BJ (cell line): ENCODE results near the gene SLC7A9. TPM values are rescaled to one million over a fixed set of nuclear protein-coding genes. Genes with fewer than 3 reads are reported as not detected.

Experiments used
- CTCF ChIA-PET: fragments of 350-600 bp; formaldehyde crosslinking; extraction: SDS; loops from one replicate; lab custom pipeline; 2021; ENCODE audit warnings: antibody characterized with exemption, inconsistent platforms; lab: Yijun Ruan, JAX
- POLR2A ChIA-PET: fragments of 300-600 bp; sonication (Branson Sonifier 250); formaldehyde crosslinking; extraction: SDS; loops from one replicate; lab custom pipeline; 2021; ENCODE audit warnings: antibody characterized with exemption; lab: Charles Lee
- DNase-seq: peaks from one replicate; pipeline ENCODE4 v3.0.0-alpha.2; 2011; ENCODE audit warnings: low read depth
- H3K27me3 ChIP-seq: 2 replicates; pipeline ENCODE4 v1.6.0; 2011; ENCODE audit warnings: low read length; ENCODE audit not compliant: control insufficient read depth, insufficient read depth
- H3K36me3 ChIP-seq: 2 replicates; pipeline ENCODE4 v1.5.1; 2011; ENCODE audit warnings: low read length; ENCODE audit not compliant: control insufficient read depth, insufficient read depth
- H3K4me3 ChIP-seq: 2 replicates; pipeline ENCODE4 v1.5.1; 2011; ENCODE audit warnings: low read depth, mild to moderate bottlenecking, control low read depth, low read length
- polyA plus RNA-seq: library from polyadenylated mRNA; depleted of rRNA; stranded (reverse); fragments of >200 nt; gene quantifications from 2 replicates; pipeline ENCODE4 v1.2.3, GENCODE V29; 2011
- TF ChIP-seq, protein P1 (sequence below): IDR thresholded peaks from 2 replicates; pipeline ENCODE4 v1.5.1; 2011; ENCODE audit warnings: low read depth, mild to moderate bottlenecking, control low read depth, inconsistent platforms, low read length, moderate library complexity; ENCODE audit not compliant: insufficient read depth

Gene SLC7A9
- polyA plus RNA-seq, 1 experiment: not detected

DNA sequence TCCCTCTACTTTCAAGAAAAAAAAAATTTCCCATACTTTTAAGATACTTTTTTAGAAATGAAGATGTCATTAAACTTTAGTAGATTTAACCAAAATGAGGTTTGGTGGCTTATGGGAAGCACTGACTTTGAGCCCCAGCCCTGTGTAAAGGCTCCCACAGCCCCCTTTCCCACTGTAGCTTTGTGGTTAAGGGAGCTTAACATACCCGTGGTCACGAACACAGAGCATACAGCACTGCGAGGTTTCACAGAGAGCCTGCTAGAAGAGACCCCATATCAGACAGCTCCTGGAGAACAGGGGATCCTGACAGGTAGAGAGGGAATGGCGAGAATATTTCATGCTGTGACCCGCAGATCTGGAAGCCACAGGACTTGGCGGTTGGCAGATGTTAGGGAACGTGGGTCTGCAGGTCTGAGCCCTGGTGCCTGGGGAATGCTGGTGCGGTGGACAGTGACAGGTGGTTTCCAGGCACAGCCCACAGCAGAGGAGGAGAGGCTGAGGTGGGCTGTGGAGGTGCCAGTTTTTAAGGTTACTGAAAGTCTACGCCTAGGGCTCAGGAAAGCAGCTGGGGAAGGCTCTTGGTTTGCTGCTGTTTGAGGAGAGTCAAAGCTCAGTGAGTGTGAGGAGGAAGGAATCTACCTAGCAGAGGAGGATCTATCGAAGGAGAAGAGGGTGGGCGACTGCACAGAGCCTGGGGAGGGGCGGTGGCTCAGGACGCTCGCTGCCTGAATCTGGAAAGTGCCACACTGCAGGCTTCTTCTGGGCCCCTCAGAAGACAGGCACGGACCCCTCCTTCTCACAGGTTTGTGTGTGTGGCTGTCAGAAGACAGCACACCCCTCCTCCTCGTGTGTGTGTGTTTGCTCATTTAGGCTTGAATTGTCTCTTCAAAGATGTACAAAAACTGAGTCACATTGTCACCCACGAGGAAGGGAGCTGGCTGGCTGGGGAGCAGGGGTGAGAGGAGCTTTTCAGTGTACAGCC is 49.9 kb downstream of the SLC7A9 start:
- POLR2A ChIA-PET: no interaction called here
- H3K4me3 ChIP-seq: no peak overlapping the region
- no peak for DNase-seq
- peaks cover 10% of the 10 kb centered on the region for H3K27me3 ChIP-seq
- TF ChIP-seq, protein P1, sequence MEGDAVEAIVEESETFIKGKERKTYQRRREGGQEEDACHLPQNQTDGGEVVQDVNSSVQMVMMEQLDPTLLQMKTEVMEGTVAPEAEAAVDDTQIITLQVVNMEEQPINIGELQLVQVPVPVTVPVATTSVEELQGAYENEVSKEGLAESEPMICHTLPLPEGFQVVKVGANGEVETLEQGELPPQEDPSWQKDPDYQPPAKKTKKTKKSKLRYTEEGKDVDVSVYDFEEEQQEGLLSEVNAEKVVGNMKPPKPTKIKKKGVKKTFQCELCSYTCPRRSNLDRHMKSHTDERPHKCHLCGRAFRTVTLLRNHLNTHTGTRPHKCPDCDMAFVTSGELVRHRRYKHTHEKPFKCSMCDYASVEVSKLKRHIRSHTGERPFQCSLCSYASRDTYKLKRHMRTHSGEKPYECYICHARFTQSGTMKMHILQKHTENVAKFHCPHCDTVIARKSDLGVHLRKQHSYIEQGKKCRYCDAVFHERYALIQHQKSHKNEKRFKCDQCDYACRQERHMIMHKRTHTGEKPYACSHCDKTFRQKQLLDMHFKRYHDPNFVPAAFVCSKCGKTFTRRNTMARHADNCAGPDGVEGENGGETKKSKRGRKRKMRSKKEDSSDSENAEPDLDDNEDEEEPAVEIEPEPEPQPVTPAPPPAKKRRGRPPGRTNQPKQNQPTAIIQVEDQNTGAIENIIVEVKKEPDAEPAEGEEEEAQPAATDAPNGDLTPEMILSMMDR: no peak
- CTCF ChIA-PET: interaction anchor here (0.8 kb wide), 1 partner anchor 27 kb away, joined by 3 read pairs; no protein-coding TSS in a partner anchor
- H3K36me3 ChIP-seq: no peaks in the 10 kb centered on the region

GRCh38 chr19:32818536-32818935 is 51.0 kb downstream of the SLC7A9 start:
- ChIA-PET POLR2A (no interaction called here), CTCF (no interaction called here)
- TF ChIP-seq, protein P1: no peak
- Histone ChIP-seq H3K4me3 (no peak overlapping the region), H3K27me3 (peaks cover 8% of the 10 kb centered on the region), H3K36me3 (no peaks in the 10 kb centered on the region)
- DNase-seq: no peak

GRCh38 chr19:32817569-32818476 is 51.7 kb downstream of the SLC7A9 start:
- Histone ChIP-seq H3K36me3 (no peaks in the 10 kb centered on the region), H3K4me3 (no peak overlapping the region), H3K27me3 (peaks cover 8% of the 10 kb centered on the region)
- ChIA-PET CTCF (no interaction called here), POLR2A (no interaction called here)
- DNase-seq: no peak
- TF ChIP-seq, protein P1: no peak

DNA sequence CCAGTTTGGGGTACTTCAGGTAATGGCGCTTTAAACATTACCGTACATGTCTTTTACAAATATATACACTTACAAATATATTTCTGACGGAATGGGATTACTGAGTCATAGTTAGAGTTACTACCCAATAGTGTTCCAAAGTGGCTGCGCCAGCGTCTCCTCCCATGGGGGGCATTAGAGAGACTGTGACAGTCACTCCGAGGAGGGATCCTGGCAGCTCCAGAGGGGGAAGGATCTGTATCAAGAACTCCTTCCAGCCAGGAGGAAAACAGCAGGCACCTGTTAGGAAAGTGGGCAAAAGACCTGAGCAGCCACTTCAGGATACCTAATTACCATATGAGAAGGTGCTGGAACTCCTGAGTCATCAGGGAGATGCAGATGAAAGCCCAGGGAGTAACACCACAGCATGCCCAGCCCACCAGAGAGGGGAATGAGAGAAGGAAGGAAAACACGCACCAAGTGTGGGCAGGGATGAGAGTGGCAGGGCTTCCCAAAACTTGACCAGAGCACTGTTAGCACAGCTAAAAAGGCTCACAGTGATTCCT is 52.9 kb downstream of the SLC7A9 start:
- TF ChIP-seq, protein P1: no peak
- H3K4me3 ChIP-seq: no peak overlapping the region
- ChIA-PET CTCF (interaction anchor here (1.1 kb wide), 1 partner anchor 133 kb away, joined by 3 read pairs; no protein-coding TSS in a partner anchor), POLR2A (no interaction called here)
- H3K27me3 ChIP-seq: peaks cover 8% of the 10 kb centered on the region
- no peaks in the 10 kb centered on the region for H3K36me3 ChIP-seq
- DNase-seq: no peak
